Right lobe of liver (tissue), 4 donors: ENCODE data around the gene NNMT.

ENCODE experiments used
- CTCF ChIP-seq, 4 donors: fragments of 200-600 bp in 3 of 4; fragments of 450-650 bp in 1 of 4; IDR thresholded peaks; one replicate each; pipeline versions ENCODE4 v1.5.1 to v1.8.0; 2016 to 2022; ENCODE audit warnings: antibody characterized with exemption in 4 of 4, mild to moderate bottlenecking in 2 of 4
- POLR2A ChIP-seq: fragments of 450-650 bp; IDR thresholded peaks from one replicate; pipeline ENCODE4 v1.6.1; 2017; ENCODE audit warnings: antibody characterized with exemption, mild to moderate bottlenecking
- donor health status: DM: no; HTN: no; CAD: no.
- donor health status: DM: no; HTN: no; CAD: no.
- donor health status: DM: no; HTN: yes; CAD: no.

DNA sequence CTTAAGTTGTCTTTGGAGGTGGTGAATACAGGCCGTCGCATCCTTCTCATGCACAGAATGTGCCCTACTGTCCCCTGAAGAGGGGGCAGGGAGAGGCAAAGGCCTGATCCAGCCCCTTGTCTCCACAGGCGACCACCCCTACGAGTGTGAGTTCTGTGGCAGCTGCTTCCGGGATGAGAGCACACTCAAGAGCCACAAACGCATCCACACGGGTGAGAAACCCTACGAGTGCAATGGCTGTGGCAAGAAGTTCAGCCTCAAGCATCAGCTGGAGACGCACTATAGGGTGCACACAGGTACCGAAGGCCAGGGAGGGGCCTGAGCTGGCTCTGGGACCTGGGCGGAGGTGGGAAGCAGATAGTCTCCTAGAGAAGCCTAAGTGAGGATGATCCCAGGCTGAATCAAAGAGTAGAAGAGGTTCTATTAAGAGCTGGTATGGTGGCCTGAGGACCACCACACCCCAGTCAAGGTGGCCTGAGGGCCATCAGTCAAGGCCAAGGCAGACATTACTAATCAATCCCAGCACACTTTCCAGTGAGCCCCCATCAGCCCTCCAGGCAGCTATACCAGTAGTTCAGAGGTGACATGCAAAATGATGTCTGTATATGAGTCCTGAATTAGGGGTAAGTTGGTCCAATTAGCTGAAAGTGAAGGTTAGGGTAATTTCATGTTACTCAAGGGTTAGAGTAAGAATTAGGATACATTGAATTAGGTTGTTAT is 49.0 kb upstream of the NNMT start:
- no peak for TF ChIP-seq CTCF (IDR thresholded peaks at IDR 0.05)
- no peak for TF ChIP-seq POLR2A
